OCI-LY3 (cell line): ENCODE results near the gene NBPF1.
"Not testable (repeated sequence)": the region's sequence is repeated elsewhere in the genome, so short reads cannot be mapped to it uniquely, and the experiment has no call there.

Experiments used
- H2AFZ ChIP-seq: fragments of 200-600, 300-600 bp; shearing (Covaris generic); 2 replicates; pipeline ENCODE4 v1.6.0; 2014; ENCODE audit warnings: antibody characterized with exemption, low read depth, low read length
- H3K27ac ChIP-seq: fragments of 200-600, 300-600 bp; sonication (generic); 2 replicates; pipeline ENCODE4 v1.5.1; 2014; ENCODE audit warnings: mild to moderate bottlenecking, low read length, moderate library complexity, mixed read lengths
- H3K27me3 ChIP-seq: fragments of 200-600, 300-600 bp; sonication (generic); 2 replicates; pipeline ENCODE4 v1.6.1; 2014; ENCODE audit warnings: low read depth, low read length, mixed read lengths
- H3K36me3 ChIP-seq: fragments of 200-600, 300-600 bp; sonication (generic); replicated peaks from 2 replicates; pipeline ENCODE3; 2014; ENCODE audit warnings: low read depth, low read length, mixed read lengths
- H3K4me1 ChIP-seq: fragments of 300-600, 200-600 bp; sonication (generic); 2 replicates; pipeline ENCODE4 v1.6.1; 2014; ENCODE audit warnings: low read length, mixed read lengths
- H3K4me2 ChIP-seq: fragments of 200-600, 300-600 bp; sonication (generic); 2 replicates; pipeline ENCODE4 v1.6.1; 2014; ENCODE audit warnings: low read length, mixed read lengths
- H3K4me3 ChIP-seq: fragments of 300-600, 200-600 bp; sonication (generic); 2 replicates; pipeline ENCODE4 v1.5.1; 2014; ENCODE audit warnings: antibody characterized with exemption, mild to moderate bottlenecking, low read length, moderate library complexity
- H3K79me2 ChIP-seq: fragments of 300-600, 200-600 bp; shearing (Covaris generic); 2 replicates; pipeline ENCODE4 v1.6.1; 2014; ENCODE audit warnings: mild to moderate bottlenecking, low read length, mixed read lengths
- H3K9ac ChIP-seq: fragments of 300-600, 200-600 bp; shearing (Covaris generic); 2 replicates; pipeline ENCODE4 v1.6.0; 2014; ENCODE audit warnings: mild to moderate bottlenecking, low read length, moderate library complexity
- H3K9me3 ChIP-seq: fragments of 200-600, 300-600 bp; shearing (Covaris generic); 2 replicates; pipeline ENCODE4 v1.6.1; 2014; ENCODE audit warnings: low read length, mixed read lengths; ENCODE audit not compliant: insufficient read depth
- H4K20me1 ChIP-seq: fragments of 200-600, 300-600 bp; sonication (generic); 2 replicates; pipeline ENCODE4 v1.6.1; 2016; ENCODE audit warnings: low read length, mixed read lengths; ENCODE audit not compliant: insufficient read depth
- CTCF ChIP-seq: fragments of 200-600, 300-600 bp; sonication (generic); IDR thresholded peaks from 2 replicates; pipeline ENCODE4 v1.5.1; 2014; ENCODE audit warnings: antibody characterized with exemption, low read length, low read depth
- EZH2phosphoT487 ChIP-seq: fragments of 200-600 bp; shearing (Covaris generic); IDR thresholded peaks from 2 replicates; pipeline ENCODE4 v1.6.1; 2018; ENCODE audit warnings: antibody characterized with exemption, mixed run types, low read depth

NBPF1 gene

GRCh38 chr1:16605532-16606505, 7.5 kb downstream of the NBPF1 start:
- H3K4me3 ChIP-seq = no peak overlapping the region
- no peaks in the 10 kb centered on the region for H3K36me3 ChIP-seq
- TF ChIP-seq CTCF = no peak
- TF ChIP-seq EZH2phosphoT487 = no peak
- no peaks in the 10 kb centered on the region for H4K20me1 ChIP-seq
- H3K9ac ChIP-seq = no peak overlapping the region
- no peaks in the 10 kb centered on the region for H3K4me1 ChIP-seq
- H3K27ac ChIP-seq = no peak overlapping the region
- no peaks in the 10 kb centered on the region for H3K27me3 ChIP-seq
- H2AFZ ChIP-seq = no peak overlapping the region
- no peaks in the 10 kb centered on the region for H3K9me3 ChIP-seq
- H3K79me2 ChIP-seq = no peaks in the 10 kb centered on the region
- no peak overlapping the region for H3K4me2 ChIP-seq

- no peaks in the 10 kb centered on the region for H3K4me1 ChIP-seq
- no peaks in the 10 kb centered on the region for H3K9me3 ChIP-seq
- no peaks in the 10 kb centered on the region for H3K27me3 ChIP-seq
- no peak for TF ChIP-seq CTCF
- no peak for TF ChIP-seq EZH2phosphoT487
- H3K9ac ChIP-seq = no peak overlapping the region
- no peak overlapping the region for H3K4me2 ChIP-seq
- H4K20me1 ChIP-seq = no peaks in the 10 kb centered on the region
- no peak overlapping the region for H3K27ac ChIP-seq
- H3K4me3 ChIP-seq = no peak overlapping the region
- no peaks in the 10 kb centered on the region for H3K36me3 ChIP-seq
- no peak overlapping the region for H2AFZ ChIP-seq
- H3K79me2 ChIP-seq = no peaks in the 10 kb centered on the region
Measured at GRCh38 chr1:16605213-16605525, 8.2 kb downstream of the NBPF1 start.

GRCh38 chr1:16604514-16605212, 8.7 kb downstream of the NBPF1 start:
- not testable (repeated sequence) for H3K27me3 ChIP-seq, H2AFZ ChIP-seq, H3K4me3 ChIP-seq, H4K20me1 ChIP-seq, H3K9ac ChIP-seq, H3K27ac ChIP-seq, H3K9me3 ChIP-seq, H3K36me3 ChIP-seq, H3K79me2 ChIP-seq, H3K4me1 ChIP-seq, H3K4me2 ChIP-seq

GRCh38 chr1:16603623-16604022, 9.7 kb downstream of the NBPF1 start:
- not testable (repeated sequence) for H3K27me3 ChIP-seq, H4K20me1 ChIP-seq, H3K4me3 ChIP-seq, H3K4me1 ChIP-seq, H2AFZ ChIP-seq, H3K27ac ChIP-seq, H3K9me3 ChIP-seq, H3K36me3 ChIP-seq, H3K79me2 ChIP-seq, H3K4me2 ChIP-seq, H3K9ac ChIP-seq

- H3K9ac ChIP-seq, H3K27me3 ChIP-seq, H3K79me2 ChIP-seq, H3K9me3 ChIP-seq, H3K4me2 ChIP-seq, H3K4me3 ChIP-seq, H3K4me1 ChIP-seq, H3K27ac ChIP-seq, H3K36me3 ChIP-seq, H4K20me1 ChIP-seq, H2AFZ ChIP-seq: not testable (repeated sequence)
Measured at GRCh38 chr1:16602336-16603011, 10.9 kb downstream of the NBPF1 start.

GRCh38 chr1:16600855-16601786, 12.2 kb downstream of the NBPF1 start:
- not testable (repeated sequence) for H3K4me2 ChIP-seq, H3K4me1 ChIP-seq

GRCh38 chr1:16599326-16599725, 14.0 kb downstream of the NBPF1 start:
- H3K4me3 ChIP-seq, H3K4me1 ChIP-seq, H3K79me2 ChIP-seq, H3K27me3 ChIP-seq, H3K27ac ChIP-seq, H4K20me1 ChIP-seq, H3K36me3 ChIP-seq, H3K4me2 ChIP-seq, H2AFZ ChIP-seq, H3K9ac ChIP-seq, H3K9me3 ChIP-seq: not testable (repeated sequence)

More at GRCh38 chr1:16600855-16601786, 12.2 kb downstream of the NBPF1 start:
- H3K27ac ChIP-seq, H3K27me3 ChIP-seq, H3K79me2 ChIP-seq, H2AFZ ChIP-seq, H3K36me3 ChIP-seq, H3K4me3 ChIP-seq, H3K9me3 ChIP-seq, H3K9ac ChIP-seq, H4K20me1 ChIP-seq: not testable (repeated sequence)
